ENCODE measurements around the gene PIGN. TPM values are rescaled to one million over a fixed set of nuclear protein-coding genes. Genes with fewer than 3 reads are reported as not detected.

PIGN gene
- total RNA-seq, 4 donors from 2014 or later, result 34.2 to 84.9 (median 40.7) TPM

- no peaks in the 10 kb centered on the region for H3K27me3 ChIP-seq
- no peaks in the 10 kb centered on the region for H3K36me3 ChIP-seq
- TF ChIP-seq CTCF (IDR thresholded peaks at IDR 0.05) (no peak), POLR2A (IDR thresholded peaks at IDR 0.05) (no peak)
- DNase-seq, result no peak
- intact Hi-C loops (cut with DNase I), result loop anchor here (10.0 kb wide), 1 partner anchor 573 kb away; no protein-coding TSS in a partner anchor
- no peaks in the 10 kb centered on the region for H3K4me1 ChIP-seq
- WGBS, 2 donors, result 66% methylated on average over 1 of the region's 1 CpG
- H3K9me3 ChIP-seq, result no peaks in the 10 kb centered on the region
- no peak overlapping the region for H3K4me3 ChIP-seq (replicated peaks in 1 of 3)
- H3K27ac ChIP-seq, result no peak overlapping the region
These were observed 58.7 kb downstream of the PIGN start for GRCh38 chr18:62128157-62128556.

- Histone ChIP-seq H3K9me3 (no peaks in the 10 kb centered on the region), H3K4me3 (replicated peaks in 1 of 3) (no peak overlapping the region), H3K27ac (no peak overlapping the region), H3K27me3 (no peaks in the 10 kb centered on the region), H3K4me1 (no peaks in the 10 kb centered on the region), H3K36me3 (no peaks in the 10 kb centered on the region)
- DNase-seq, result no peak
- WGBS, 2 donors, result 73 to 74% methylated on average over 2 of the region's 2 CpGs
- no peak for TF ChIP-seq POLR2A (IDR thresholded peaks at IDR 0.05)
- TF ChIP-seq CTCF (IDR thresholded peaks at IDR 0.05), result no peak
- intact Hi-C loops (cut with DNase I), result loop anchor here (10.0 kb wide), 1 partner anchor 572 kb away; no protein-coding TSS in a partner anchor
These were observed 60.1 kb downstream of the PIGN start for GRCh38 chr18:62126737-62127136.

GRCh38 chr18:62125702-62126101, 61.2 kb downstream of the PIGN start:
- no peak for DNase-seq
- Histone ChIP-seq H3K27ac (no peak overlapping the region), H3K27me3 (no peaks in the 10 kb centered on the region), H3K9me3 (no peaks in the 10 kb centered on the region), H3K4me3 (replicated peaks in 1 of 3) (no peak overlapping the region), H3K4me1 (no peaks in the 10 kb centered on the region), H3K36me3 (no peaks in the 10 kb centered on the region)
- 97% methylated on average over 2 of the region's 2 CpGs for WGBS, 2 donors
- intact Hi-C loops (cut with DNase I), result loop anchor here (10.0 kb wide), 1 partner anchor 571 kb away; no protein-coding TSS in a partner anchor
- no peak for TF ChIP-seq POLR2A (IDR thresholded peaks at IDR 0.05)
- TF ChIP-seq CTCF (IDR thresholded peaks at IDR 0.05), result no peak

GRCh38 chr18:62122330-62122729, 64.5 kb downstream of the PIGN start:
- DNase-seq, result no peak
- intact Hi-C loops (cut with DNase I), result loop anchor here (10.0 kb wide), 1 partner anchor 568 kb away; no protein-coding TSS in a partner anchor
- TF ChIP-seq POLR2A (IDR thresholded peaks at IDR 0.05) (no peak), CTCF (IDR thresholded peaks at IDR 0.05) (no peak)
- H3K9me3 ChIP-seq, result no peaks in the 10 kb centered on the region
- H3K36me3 ChIP-seq, result no peaks in the 10 kb centered on the region
- no peaks in the 10 kb centered on the region for H3K4me1 ChIP-seq
- no peak overlapping the region for H3K4me3 ChIP-seq (replicated peaks in 1 of 3)
- WGBS, 2 donors, result 96% methylated on average over 1 of the region's 1 CpG
- no peaks in the 10 kb centered on the region for H3K27me3 ChIP-seq
- no peak overlapping the region for H3K27ac ChIP-seq

- WGBS, 2 donors, result 95 to 98% methylated on average over 1 of the region's 1 CpG
- TF ChIP-seq POLR2A (IDR thresholded peaks at IDR 0.05), result no peak
- no peak for TF ChIP-seq CTCF (IDR thresholded peaks at IDR 0.05)
- intact Hi-C loops (cut with DNase I), result loop anchor here (10.0 kb wide), 1 partner anchor 565 kb away; no protein-coding TSS in a partner anchor
- H3K27me3 ChIP-seq, result no peaks in the 10 kb centered on the region
- no peaks in the 10 kb centered on the region for H3K36me3 ChIP-seq
- no peaks in the 10 kb centered on the region for H3K9me3 ChIP-seq
- H3K4me1 ChIP-seq, result no peaks in the 10 kb centered on the region
- no peak overlapping the region for H3K27ac ChIP-seq
- H3K4me3 ChIP-seq (replicated peaks in 1 of 3), result no peak overlapping the region
- DNase-seq, result no peak
These were observed 67.0 kb downstream of the PIGN start for GRCh38 chr18:62119884-62120283.
